Right lobe of liver (tissue), 6 donors: Measurements from ENCODE around the gene ZNF280A. TPM values are rescaled to one million over a fixed set of nuclear protein-coding genes. Genes with fewer than 3 reads are reported as not detected.

Source experiments
- ATAC-seq, 4 donors: fragments of 200-7000 bp; cut with Tn5 transposase; one replicate each; pipeline ENCODE4 v1.9.1; 2020; ENCODE audit warnings: mild to moderate bottlenecking in 4 of 4, moderate library complexity in 4 of 4
- DNase-seq, 3 donors: peaks; one replicate each; pipeline ENCODE4 v3.0.0-alpha.2; 2020
- H3K27ac ChIP-seq, 3 donors: fragments of 200-600 bp; one replicate each; pipeline ENCODE4 v1.8.0; 2022
- H3K27me3 ChIP-seq, 2 donors: fragments of 200-600 bp; one replicate each; pipeline ENCODE4 v1.8.0; 2022
- H3K36me3 ChIP-seq, 4 donors: fragments of 200-600 bp; sonication (generic) in 1 of 4; one replicate each; pipeline versions ENCODE4 v1.5.1 to v1.8.0; 2017 to 2022; ENCODE audit warnings: control low read depth in 1 of 4
- H3K4me1 ChIP-seq, 4 donors: fragments of 200-600 bp; sonication (generic) in 1 of 4; one replicate each; pipeline versions ENCODE4 v1.5.1 to v1.8.0; 2017 to 2022; ENCODE audit warnings: control low read depth in 1 of 4
- H3K4me3 ChIP-seq, 3 donors: fragments of 200-600 bp; one replicate each; pipeline ENCODE4 v1.8.0; 2022
- H3K9me3 ChIP-seq, 4 donors: fragments of 200-600 bp; sonication (generic) in 1 of 4; one replicate each; pipeline versions ENCODE4 v1.5.1 to v1.8.0; 2017 to 2022; ENCODE audit warnings: control low read depth in 1 of 4
- POLR2A ChIP-seq: fragments of 450-650 bp; IDR thresholded peaks from one replicate; pipeline ENCODE4 v1.6.1; 2017; ENCODE audit warnings: antibody characterized with exemption, mild to moderate bottlenecking
- WGBS: methylation state at CpG from one replicate; pipeline ENCODE4 v1.1.6; 2018; ENCODE audit warnings: low coverage, low lambda C conversion rate; ENCODE audit not compliant: insufficient coverage; ENCODE audit errors: missing lambda C conversion rate; 5-methylcytosine and 5-hydroxymethylcytosine counted together
- intact Hi-C, 2 donors: fragments of 100-400 bp; cut with DNase I; formaldehyde crosslinking; loops; one replicate each; pipeline versions ENCODE4 v1.11.2 to v1.14.1; 2022
- long read RNA-seq: library from polyadenylated mRNA; unstranded; transcript quantifications from one replicate; pipeline ENCODE4 v2.0.0, GENCODE V29; 2019
- total RNA-seq, 6 experiments: library from RNA; depleted of rRNA in 2 of 6; stranded (reverse); fragments of >200 nt in 2 of 6; fragmentation: NEBNext Ultra II Directional in 3 of 6; extraction: Animal tissue kit (Norgen Biotek cat#: 25700) in 3 of 6; gene quantifications; one replicate each; pipeline versions ENCODE4 v1.1.0 to v1.2.4, GENCODE V29; 2016 to 2023
- TF ChIP-seq, protein P1 (sequence below), 4 donors: fragments of 200-600 bp in 3 of 4; fragments of 450-650 bp in 1 of 4; IDR thresholded peaks; one replicate each; pipeline versions ENCODE4 v1.5.1 to v1.8.0; 2016 to 2022; ENCODE audit warnings: antibody characterized with exemption in 4 of 4, mild to moderate bottlenecking in 2 of 4
- donor health status: DM: no; HTN: yes; CAD: no.
- donor health status: DM: no; HTN: no; CAD: no.
- donor health status: DM: no; HTN: no; CAD: no.
- donor health status: DM: no; HTN: yes; CAD: no.
- donor health status: DM: no; HTN: yes; CAD: no.

The ZNF280A gene, protein sequence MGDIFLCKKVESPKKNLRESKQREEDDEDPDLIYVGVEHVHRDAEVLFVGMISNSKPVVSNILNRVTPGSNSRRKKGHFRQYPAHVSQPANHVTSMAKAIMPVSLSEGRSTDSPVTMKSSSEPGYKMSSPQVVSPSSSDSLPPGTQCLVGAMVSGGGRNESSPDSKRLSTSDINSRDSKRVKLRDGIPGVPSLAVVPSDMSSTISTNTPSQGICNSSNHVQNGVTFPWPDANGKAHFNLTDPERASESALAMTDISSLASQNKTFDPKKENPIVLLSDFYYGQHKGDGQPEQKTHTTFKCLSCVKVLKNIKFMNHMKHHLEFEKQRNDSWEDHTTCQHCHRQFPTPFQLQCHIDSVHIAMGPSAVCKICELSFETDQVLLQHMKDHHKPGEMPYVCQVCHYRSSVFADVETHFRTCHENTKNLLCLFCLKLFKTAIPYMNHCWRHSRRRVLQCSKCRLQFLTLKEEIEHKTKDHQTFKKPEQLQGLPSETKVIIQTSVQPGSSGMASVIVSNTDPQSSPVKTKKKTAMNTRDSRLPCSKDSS
- total RNA-seq: not detected
- long read RNA-seq: 0 reads

DNA sequence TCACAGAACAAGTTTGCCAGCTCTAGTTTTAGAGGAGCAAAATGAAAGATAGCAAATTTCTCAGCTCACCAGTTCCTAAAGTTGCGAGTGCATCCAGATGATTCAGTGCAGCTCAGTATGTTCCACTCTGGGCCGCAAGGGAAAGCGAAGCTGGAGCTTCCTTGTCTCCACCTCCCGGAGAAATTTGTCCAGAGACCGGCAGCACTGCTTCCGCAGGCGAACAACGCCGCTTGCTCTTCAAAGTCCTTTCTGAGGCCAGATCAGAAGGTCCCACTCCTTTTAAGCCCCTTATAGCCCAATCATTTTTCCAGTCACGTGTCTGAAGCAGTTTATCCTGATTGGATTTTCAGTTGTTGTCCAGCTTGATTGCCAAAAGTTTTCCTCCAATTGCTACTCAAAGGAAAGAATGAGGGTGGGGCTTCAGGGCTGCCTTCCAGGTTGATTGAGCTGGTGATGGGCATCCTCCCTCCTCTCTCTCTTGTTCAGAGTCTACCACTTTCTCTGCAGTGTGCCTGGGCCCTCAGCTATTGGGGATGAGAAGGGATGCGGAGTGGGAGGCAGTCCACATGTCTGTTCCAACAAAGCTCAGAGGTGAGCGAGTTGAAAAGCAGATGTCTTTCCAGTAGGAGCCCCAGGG, at the start of gene ZNF280A:
ZNF280A (minus strand) TSS at position 251 of the 637 bp plus-strand sequence. CDS start 4,640 bp downstream, outside the sequence.
- no peaks in the 10 kb centered on the region for H3K27me3 ChIP-seq
- ATAC-seq: no peak
- no peak within 1 kb of the TSS for H3K27ac ChIP-seq
- TF ChIP-seq POLR2A: no peak
- TF ChIP-seq, protein P1, sequence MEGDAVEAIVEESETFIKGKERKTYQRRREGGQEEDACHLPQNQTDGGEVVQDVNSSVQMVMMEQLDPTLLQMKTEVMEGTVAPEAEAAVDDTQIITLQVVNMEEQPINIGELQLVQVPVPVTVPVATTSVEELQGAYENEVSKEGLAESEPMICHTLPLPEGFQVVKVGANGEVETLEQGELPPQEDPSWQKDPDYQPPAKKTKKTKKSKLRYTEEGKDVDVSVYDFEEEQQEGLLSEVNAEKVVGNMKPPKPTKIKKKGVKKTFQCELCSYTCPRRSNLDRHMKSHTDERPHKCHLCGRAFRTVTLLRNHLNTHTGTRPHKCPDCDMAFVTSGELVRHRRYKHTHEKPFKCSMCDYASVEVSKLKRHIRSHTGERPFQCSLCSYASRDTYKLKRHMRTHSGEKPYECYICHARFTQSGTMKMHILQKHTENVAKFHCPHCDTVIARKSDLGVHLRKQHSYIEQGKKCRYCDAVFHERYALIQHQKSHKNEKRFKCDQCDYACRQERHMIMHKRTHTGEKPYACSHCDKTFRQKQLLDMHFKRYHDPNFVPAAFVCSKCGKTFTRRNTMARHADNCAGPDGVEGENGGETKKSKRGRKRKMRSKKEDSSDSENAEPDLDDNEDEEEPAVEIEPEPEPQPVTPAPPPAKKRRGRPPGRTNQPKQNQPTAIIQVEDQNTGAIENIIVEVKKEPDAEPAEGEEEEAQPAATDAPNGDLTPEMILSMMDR (IDR thresholded peaks at IDR 0.05): no peak
- 59% methylated on average over 12 of the region's 12 CpGs for WGBS
- no peaks in the 10 kb centered on the region for H3K9me3 ChIP-seq
- no peak for DNase-seq
- no peaks in the 10 kb centered on the region for H3K36me3 ChIP-seq
- intact Hi-C loops: no loop called here
- no peak within 1 kb of the TSS for H3K4me3 ChIP-seq
- no peaks in the 10 kb centered on the region for H3K4me1 ChIP-seq

DNA sequence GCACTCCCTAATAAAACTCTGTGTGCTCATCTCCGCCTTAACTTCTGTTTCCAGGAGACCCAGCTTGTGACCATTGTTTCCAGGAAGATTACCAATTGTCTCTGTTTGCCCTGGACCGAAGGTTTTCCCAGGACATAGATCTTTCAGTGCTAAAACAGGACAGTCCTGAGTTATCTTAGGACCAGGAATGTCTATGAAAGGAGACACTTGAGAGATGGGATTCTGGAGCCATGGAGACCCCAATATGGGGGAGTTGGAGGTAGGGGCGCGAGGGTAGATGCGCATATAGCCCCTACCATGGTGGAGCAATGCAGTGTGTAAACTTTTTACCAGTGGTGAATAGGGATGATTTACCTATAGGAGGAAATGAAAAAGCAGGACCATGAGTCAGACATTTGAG, 49.1 kb upstream of the ZNF280A start:
- Histone ChIP-seq H3K4me1 (no peaks in the 10 kb centered on the region), H3K27ac (no peak overlapping the region), H3K36me3 (no peaks in the 10 kb centered on the region), H3K9me3 (no peaks in the 10 kb centered on the region), H3K4me3 (no peak overlapping the region), H3K27me3 (no peaks in the 10 kb centered on the region)
- 56% methylated on average over 5 of the region's 5 CpGs for WGBS
- ATAC-seq: no peak
- no peak for DNase-seq
- intact Hi-C loops: no loop called here
- TF ChIP-seq, protein P1 (IDR thresholded peaks at IDR 0.05): no peak
- no peak for TF ChIP-seq POLR2A

DNA sequence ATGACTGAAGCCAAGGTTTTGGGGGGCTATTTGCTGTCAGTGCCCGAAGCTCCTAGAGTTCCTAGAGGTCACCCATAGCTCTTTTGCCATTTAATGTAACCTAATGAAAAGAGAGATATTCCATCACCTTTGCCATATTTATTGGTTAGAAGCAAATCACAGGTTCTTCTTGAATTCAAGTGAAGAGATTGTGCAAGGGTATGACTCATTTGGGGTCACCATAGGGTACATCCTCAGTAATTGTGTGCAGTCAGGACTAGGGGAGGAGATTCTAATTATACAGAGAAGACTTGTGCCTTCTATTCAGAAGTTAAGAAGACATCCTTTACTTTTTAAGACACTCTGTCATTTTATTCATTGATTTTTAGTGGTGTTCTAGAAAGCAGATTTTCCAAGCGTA, 45.9 kb upstream of the ZNF280A start:
- intact Hi-C loops: no loop called here
- no peak overlapping the region for H3K4me3 ChIP-seq
- DNase-seq (no peak), ATAC-seq (no peak)
- H3K27ac ChIP-seq: no peak overlapping the region
- no peaks in the 10 kb centered on the region for H3K9me3 ChIP-seq
- TF ChIP-seq, protein P1 (IDR thresholded peaks at IDR 0.05): no peak
- no peak for TF ChIP-seq POLR2A
- H3K4me1 ChIP-seq: no peaks in the 10 kb centered on the region
- no peaks in the 10 kb centered on the region for H3K36me3 ChIP-seq
- H3K27me3 ChIP-seq: no peaks in the 10 kb centered on the region
- WGBS: 88% methylated on average over 2 of the region's 2 CpGs

DNA sequence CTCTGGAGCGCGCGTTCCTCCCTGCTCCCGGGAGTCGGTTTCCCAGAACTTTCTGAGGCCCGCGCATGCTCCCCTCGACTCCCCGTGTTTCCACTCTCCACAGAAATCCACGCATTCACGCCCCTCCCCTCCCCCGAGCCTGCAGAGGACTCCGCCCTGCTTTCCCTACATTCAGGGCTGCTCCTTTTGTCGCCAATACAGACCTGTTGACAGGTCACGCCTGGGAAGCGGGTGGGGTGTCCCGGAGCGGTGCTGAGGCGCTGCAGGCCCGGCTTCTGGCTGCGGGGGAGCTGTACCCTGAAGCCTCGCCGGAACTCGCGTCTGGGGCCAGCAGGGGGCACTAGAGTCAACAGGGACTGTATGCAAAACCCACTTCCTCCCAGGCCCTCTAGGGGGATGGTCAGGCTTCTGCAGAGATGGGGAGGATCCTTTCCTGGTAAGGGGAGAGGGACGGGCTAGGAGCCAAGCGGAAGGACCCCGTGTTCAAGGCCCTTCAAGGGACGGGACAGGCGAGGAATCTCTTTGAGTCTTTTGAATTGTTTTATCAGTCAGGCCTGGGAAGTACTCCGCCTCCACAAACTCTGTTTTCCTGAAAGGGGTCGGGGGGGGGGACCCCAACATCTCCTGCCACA, 39.0 kb upstream of the ZNF280A start, which contains the start of gene PRAME:
PRAME (minus strand) TSS at position 294 of the 632 bp plus-strand sequence. CDS start 2,433 bp downstream, outside the sequence.
- no peak for TF ChIP-seq POLR2A
- TF ChIP-seq, protein P1 (IDR thresholded peaks at IDR 0.05): peak; percentile 13 to 47 (median 31)
- H3K4me3 ChIP-seq: no peak within 1 kb of the TSS
- H3K27ac ChIP-seq: no peak within 1 kb of the TSS
- WGBS: 38% methylated on average over 14 of the region's 32 CpGs
- H3K4me1 ChIP-seq: no peaks in the 10 kb centered on the region
- no peaks in the 10 kb centered on the region for H3K9me3 ChIP-seq
- intact Hi-C loops: no loop called here
- peak in 2 of 3 donors; percentile 29 to 49 for DNase-seq
- H3K27me3 ChIP-seq: no peaks in the 10 kb centered on the region
- ATAC-seq: peak in 2 of 4 donors; percentile 15 to 45
- H3K36me3 ChIP-seq: no peaks in the 10 kb centered on the region
